HG03039 (cell line): ENCODE results near the gene WNT10A.
"Not testable (repeated sequence)": the region's sequence is repeated elsewhere in the genome, so short reads cannot be mapped to it uniquely, and the experiment has no call there.

Experiments
- ATAC-seq: cut with Tn5 transposase; IDR thresholded peaks from one replicate; pipeline ENCODE4 v1.9.1; 2021; ENCODE audit warnings: mild to moderate bottlenecking, moderate library complexity; ENCODE audit not compliant: unreplicated experiment

The WNT10A gene

DNA sequence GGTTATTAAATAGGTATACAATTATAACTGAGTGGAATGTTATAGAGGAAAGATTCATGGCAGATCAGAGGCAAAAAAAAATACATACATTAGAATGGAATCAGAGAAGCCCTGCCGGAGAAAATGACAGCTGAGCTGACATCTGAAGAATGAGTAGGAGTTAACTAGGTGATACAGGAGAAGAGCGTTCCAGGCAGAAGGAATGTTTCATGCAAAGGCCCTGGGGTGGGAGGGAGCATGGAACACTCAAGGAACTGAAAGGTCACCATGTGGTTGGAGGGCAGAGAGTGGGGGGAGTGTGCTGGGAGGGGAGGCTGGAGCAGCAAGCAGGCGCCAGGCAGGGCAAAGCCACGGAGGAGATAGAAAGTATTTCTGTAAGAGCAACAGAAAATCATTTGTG, 47.2 kb downstream of the WNT10A start:
- ATAC-seq: no peak

GRCh38 chr2:218930488-218930887, 49.8 kb downstream of the WNT10A start:
- not testable (repeated sequence) for ATAC-seq

GRCh38 chr2:218931751-218932150, 51.1 kb downstream of the WNT10A start:
- not testable (repeated sequence) for ATAC-seq
